Loucy (cell line): ENCODE measurements around the gene SHISA6.

Source experiments
- H2AFZ ChIP-seq: fragments of 200-600 bp; sonication (generic); 2 replicates; pipeline ENCODE4 v1.6.0; 2016; ENCODE audit warnings: antibody characterized with exemption, mild to moderate bottlenecking, low read length, moderate library complexity
- H3F3A ChIP-seq: fragments of 200-600 bp; 2 replicates; pipeline ENCODE4 v1.6.0; 2016; ENCODE audit warnings: antibody characterized with exemption, low read depth, mild to moderate bottlenecking
- H3K27me3 ChIP-seq: fragments of 200-600 bp; sonication (generic); 2 replicates; pipeline ENCODE4 v1.6.1; 2014; ENCODE audit warnings: low read length, mild to moderate bottlenecking; ENCODE audit not compliant: insufficient read depth, poor library complexity, severe bottlenecking
- H3K36me3 ChIP-seq: fragments of 200-600 bp; sonication (generic); 2 replicates; pipeline ENCODE4 v1.6.1; 2016; ENCODE audit warnings: low read length; ENCODE audit not compliant: insufficient read depth
- H3K4me1 ChIP-seq: fragments of 200-600 bp; sonication (generic); 2 replicates; pipeline ENCODE4 v1.5.1; 2014; ENCODE audit warnings: low read length, mild to moderate bottlenecking; ENCODE audit not compliant: insufficient read depth, poor library complexity, severe bottlenecking
- H3K4me2 ChIP-seq: fragments of 200-600 bp; sonication (generic); 2 replicates; pipeline ENCODE4 v1.6.0; 2014; ENCODE audit warnings: antibody characterized with exemption, low read length, low read depth, mild to moderate bottlenecking; ENCODE audit not compliant: poor library complexity, severe bottlenecking
- H3K4me3 ChIP-seq: fragments of 200-600 bp; sonication (generic); 2 replicates; pipeline ENCODE4 v1.5.1; 2014; ENCODE audit warnings: low read length, mild to moderate bottlenecking, mixed read lengths; ENCODE audit not compliant: poor library complexity, severe bottlenecking
- H3K79me2 ChIP-seq: fragments of 200-600 bp; sonication (generic); 2 replicates; pipeline ENCODE4 v1.6.1; 2014; ENCODE audit warnings: low read length; ENCODE audit not compliant: insufficient read depth
- H3K9ac ChIP-seq: fragments of 200-600 bp; sonication (generic); 2 replicates; pipeline ENCODE4 v1.6.0; 2014; ENCODE audit warnings: mild to moderate bottlenecking, low read depth, low read length, moderate library complexity; ENCODE audit not compliant: poor library complexity, severe bottlenecking
- H3K9me2 ChIP-seq: fragments of 200-600 bp; sonication (generic); replicated peaks from 2 replicates; pipeline ENCODE4 v1.6.1; 2016; ENCODE audit warnings: low read depth, low read length, mixed read lengths
- H3K9me3 ChIP-seq: fragments of 200-600 bp; sonication (generic); 2 replicates; pipeline ENCODE4 v1.6.1; 2014; ENCODE audit warnings: mild to moderate bottlenecking, antibody characterized with exemption, low read length, low read depth; ENCODE audit not compliant: insufficient read depth
- H4K20me1 ChIP-seq: fragments of 200-600 bp; sonication (generic); 2 replicates; pipeline ENCODE4 v1.6.0; 2014; ENCODE audit warnings: antibody characterized with exemption, low read length, mild to moderate bottlenecking; ENCODE audit not compliant: insufficient read depth, poor library complexity, severe bottlenecking
- EZH2phosphoT487 ChIP-seq: fragments of 200-600 bp; IDR thresholded peaks from 2 replicates; pipeline ENCODE4 v1.6.1; 2018; ENCODE audit warnings: antibody characterized with exemption, mild to moderate bottlenecking, moderate library complexity, borderline replicate concordance
- TF ChIP-seq, protein P1 (sequence below): fragments of 200-600 bp; sonication (generic); conservative IDR thresholded peaks from 2 replicates; pipeline ENCODE4 v1.5.1; 2014; ENCODE audit warnings: mild to moderate bottlenecking, antibody characterized with exemption, low read length

SHISA6 gene

GRCh38 chr17:11545696-11546095 is 304.7 kb downstream of the SHISA6 start:
- no peaks in the 10 kb centered on the region; the same call in 1 of the 2 replicates for H3K9me3 ChIP-seq
- no peak overlapping the region for H2AFZ ChIP-seq
- no peaks in the 10 kb centered on the region for H3K9me2 ChIP-seq
- H3K4me1 ChIP-seq: no peaks in the 10 kb centered on the region
- H3K36me3 ChIP-seq: no peaks in the 10 kb centered on the region
- H4K20me1 ChIP-seq: no peaks in the 10 kb centered on the region
- no peak for TF ChIP-seq EZH2phosphoT487
- TF ChIP-seq, protein P1, sequence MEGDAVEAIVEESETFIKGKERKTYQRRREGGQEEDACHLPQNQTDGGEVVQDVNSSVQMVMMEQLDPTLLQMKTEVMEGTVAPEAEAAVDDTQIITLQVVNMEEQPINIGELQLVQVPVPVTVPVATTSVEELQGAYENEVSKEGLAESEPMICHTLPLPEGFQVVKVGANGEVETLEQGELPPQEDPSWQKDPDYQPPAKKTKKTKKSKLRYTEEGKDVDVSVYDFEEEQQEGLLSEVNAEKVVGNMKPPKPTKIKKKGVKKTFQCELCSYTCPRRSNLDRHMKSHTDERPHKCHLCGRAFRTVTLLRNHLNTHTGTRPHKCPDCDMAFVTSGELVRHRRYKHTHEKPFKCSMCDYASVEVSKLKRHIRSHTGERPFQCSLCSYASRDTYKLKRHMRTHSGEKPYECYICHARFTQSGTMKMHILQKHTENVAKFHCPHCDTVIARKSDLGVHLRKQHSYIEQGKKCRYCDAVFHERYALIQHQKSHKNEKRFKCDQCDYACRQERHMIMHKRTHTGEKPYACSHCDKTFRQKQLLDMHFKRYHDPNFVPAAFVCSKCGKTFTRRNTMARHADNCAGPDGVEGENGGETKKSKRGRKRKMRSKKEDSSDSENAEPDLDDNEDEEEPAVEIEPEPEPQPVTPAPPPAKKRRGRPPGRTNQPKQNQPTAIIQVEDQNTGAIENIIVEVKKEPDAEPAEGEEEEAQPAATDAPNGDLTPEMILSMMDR: no peak
- H3K4me2 ChIP-seq: no peak overlapping the region
- H3K79me2 ChIP-seq: no peaks in the 10 kb centered on the region
- no peaks in the 10 kb centered on the region for H3K27me3 ChIP-seq
- H3F3A ChIP-seq: no peaks in the 10 kb centered on the region
- no peak overlapping the region for H3K4me3 ChIP-seq
- no peak overlapping the region for H3K9ac ChIP-seq

GRCh38 chr17:11547853-11548252 is 306.8 kb downstream of the SHISA6 start:
- peaks cover 5% of the 10 kb centered on the region; the same call in 1 of the 2 replicates for H3K9me3 ChIP-seq
- no peaks in the 10 kb centered on the region for H3K27me3 ChIP-seq
- H3K36me3 ChIP-seq: no peaks in the 10 kb centered on the region
- TF ChIP-seq EZH2phosphoT487: no peak
- TF ChIP-seq, protein P1: no peak
- no peaks in the 10 kb centered on the region for H3K79me2 ChIP-seq
- no peaks in the 10 kb centered on the region for H3F3A ChIP-seq
- no peaks in the 10 kb centered on the region for H4K20me1 ChIP-seq
- H3K9me2 ChIP-seq: no peaks in the 10 kb centered on the region
- no peak overlapping the region for H3K4me3 ChIP-seq
- H3K4me2 ChIP-seq: no peak overlapping the region
- no peaks in the 10 kb centered on the region for H3K4me1 ChIP-seq
- H3K9ac ChIP-seq: no peak overlapping the region
- H2AFZ ChIP-seq: no peak overlapping the region

- no peak for TF ChIP-seq EZH2phosphoT487
- TF ChIP-seq, protein P1: no peak
Observed at GRCh38 chr17:11548398-11548797, 307.4 kb downstream of the SHISA6 start.

More at GRCh38 chr17:11548398-11548797, 307.4 kb downstream of the SHISA6 start:
- H3K9me3 ChIP-seq: peaks cover 5% of the 10 kb centered on the region; the same call in 1 of the 2 replicates
- no peaks in the 10 kb centered on the region for H3K36me3 ChIP-seq
- H3K4me1 ChIP-seq: no peaks in the 10 kb centered on the region
- no peak overlapping the region for H3K4me2 ChIP-seq
- H4K20me1 ChIP-seq: no peaks in the 10 kb centered on the region
- no peak overlapping the region for H2AFZ ChIP-seq
- no peak overlapping the region for H3K4me3 ChIP-seq
- H3K9me2 ChIP-seq: no peaks in the 10 kb centered on the region
- no peaks in the 10 kb centered on the region for H3F3A ChIP-seq
- H3K79me2 ChIP-seq: no peaks in the 10 kb centered on the region
- H3K27me3 ChIP-seq: no peaks in the 10 kb centered on the region
- H3K9ac ChIP-seq: no peak overlapping the region
